HG03520 (cell line): Measurements from ENCODE around the gene FCMR.

ENCODE experiments used
- ATAC-seq: cut with Tn5 transposase; IDR thresholded peaks from one replicate; pipeline ENCODE4 v1.9.1; 2021; ENCODE audit warnings: mild to moderate bottlenecking, moderate library complexity; ENCODE audit not compliant: unreplicated experiment

Gene FCMR

DNA sequence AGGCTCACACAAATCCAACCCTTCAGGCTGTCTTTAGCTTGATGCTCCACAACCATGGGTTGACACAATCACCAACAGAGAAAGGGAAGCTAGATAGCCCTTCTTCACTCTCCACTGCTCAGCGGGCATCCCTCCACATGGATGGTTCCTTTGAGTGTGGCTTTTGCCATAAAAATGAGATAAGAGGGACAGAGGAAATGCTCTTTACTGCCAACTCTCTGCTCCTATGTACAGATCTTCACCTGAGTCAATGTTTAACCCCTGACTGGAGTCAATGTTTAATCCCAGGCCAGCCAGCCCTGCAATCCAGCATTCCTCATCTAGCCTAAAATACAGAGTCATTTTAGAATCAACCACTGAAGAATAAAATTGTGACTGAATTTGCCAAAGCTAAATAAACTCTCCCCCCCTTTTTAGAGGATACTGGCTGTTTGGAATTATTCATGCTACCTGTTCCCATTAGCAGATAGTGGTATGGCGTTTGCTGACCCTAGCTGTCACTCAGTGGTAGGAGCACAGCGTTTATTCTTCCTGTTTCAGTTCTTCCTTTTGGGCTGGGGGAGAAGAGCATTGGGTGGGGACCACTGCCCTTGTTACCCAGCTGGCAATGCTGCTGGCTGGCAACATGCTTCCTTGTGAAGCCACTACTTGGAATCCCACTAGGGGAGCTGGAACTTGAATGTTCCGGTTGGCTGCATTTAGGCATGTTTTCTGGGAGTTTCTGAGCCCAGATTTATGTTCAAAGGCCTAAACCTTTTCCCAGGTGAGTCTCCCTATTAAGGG lies 29.8 kb upstream of the FCMR start:
- no peak for ATAC-seq

DNA sequence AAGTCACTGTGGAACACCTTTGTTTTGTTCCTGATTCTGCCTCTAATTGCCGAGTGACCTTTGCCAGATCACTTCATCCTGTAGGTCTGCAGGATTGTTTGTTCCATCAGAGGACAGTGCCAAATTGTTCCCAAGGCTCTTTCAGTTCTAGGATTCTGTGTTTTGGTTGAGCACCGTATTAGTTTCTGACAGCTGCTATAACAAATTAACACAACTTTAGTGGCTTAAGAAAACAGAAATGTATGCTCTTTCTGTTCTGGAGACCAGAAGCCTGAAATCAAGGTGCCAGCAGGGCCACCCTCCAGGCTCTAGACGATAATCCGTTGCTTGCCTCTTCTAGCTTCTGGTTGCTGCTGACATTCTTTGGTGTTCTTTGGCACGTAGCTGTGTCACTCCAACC lies 27.9 kb upstream of the FCMR start:
- ATAC-seq: no peak

DNA sequence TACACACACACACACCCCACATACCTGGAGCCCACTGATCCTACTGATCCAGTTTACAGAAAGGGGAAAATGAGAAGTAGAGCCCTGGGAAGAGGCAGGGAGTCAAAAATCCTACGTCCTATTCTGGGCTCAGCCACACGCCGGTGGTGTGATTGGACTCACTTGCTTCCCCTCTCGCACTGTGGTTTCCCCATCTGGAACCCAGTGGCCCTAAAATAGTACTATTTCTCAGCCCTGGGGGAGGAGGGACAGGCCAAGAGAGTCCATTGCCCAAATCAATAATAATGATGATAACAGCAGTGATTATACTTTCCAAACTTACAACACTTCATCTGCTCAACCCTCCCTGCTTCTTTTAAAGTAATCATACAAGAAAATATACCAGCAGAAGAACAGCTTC lies 27.5 kb upstream of the FCMR start:
- no peak for ATAC-seq

DNA sequence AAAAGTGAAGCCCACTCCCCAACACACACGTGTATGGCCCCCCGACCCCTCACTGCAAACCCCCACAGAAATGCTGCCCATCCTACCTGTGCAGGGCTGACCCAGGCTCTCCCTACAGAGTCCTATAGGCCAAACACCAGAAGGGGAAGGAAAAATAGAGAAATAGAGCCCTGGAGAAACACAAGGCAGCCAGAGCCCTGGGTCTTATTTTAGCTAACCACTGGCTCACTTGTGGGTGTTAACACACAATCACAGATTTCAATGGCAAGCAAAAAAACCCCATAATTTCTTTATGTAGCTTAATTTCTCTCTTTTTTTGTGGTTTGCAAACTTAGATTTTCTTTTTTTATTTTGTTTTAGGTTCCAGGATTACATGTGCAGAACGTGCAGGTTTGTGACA lies 25.5 kb upstream of the FCMR start:
- no peak for ATAC-seq

DNA sequence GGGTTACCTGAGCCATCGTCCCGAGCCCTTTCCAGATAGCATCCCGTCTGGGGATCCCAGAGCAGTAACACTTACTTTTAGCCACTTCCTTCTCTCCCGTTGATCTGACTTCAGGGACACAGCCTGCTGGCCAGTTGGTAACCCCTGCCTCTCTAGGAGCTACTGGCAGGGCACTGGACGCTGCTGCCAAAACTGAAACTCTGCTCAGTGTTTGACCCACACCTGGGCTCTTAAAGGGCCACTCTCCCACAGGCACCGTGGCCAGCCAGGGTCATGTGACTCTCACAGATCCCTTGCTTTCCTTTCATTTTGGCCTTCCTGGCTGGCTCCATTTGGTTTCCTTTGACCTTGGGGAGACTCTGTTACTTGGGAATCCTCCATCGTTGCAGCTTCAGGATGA lies 24.5 kb upstream of the FCMR start, which contains the start of gene PIGR:
TSS of gene PIGR (minus strand) at position 206 of the 400 bp plus-strand sequence. CDS start 5,935 bp downstream, outside the sequence.
- ATAC-seq: no peak

DNA sequence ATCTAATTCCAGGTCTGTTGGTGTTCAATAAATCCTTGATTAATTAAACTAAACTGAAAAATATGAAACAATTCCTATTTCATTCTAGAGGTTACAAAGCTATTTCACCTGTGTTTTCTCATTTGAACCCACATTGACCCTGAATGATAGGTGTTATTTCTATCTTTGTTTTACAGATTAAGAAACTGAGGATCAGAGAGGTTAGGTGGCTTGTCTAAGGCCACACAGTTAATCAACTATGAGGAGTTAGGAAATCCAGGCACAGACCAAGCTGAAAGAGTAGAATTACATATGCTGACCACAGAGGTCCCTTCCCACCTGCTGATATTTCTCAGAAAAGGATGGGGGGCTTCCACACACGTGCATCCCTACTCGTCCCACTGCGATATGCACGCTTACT lies 24.0 kb upstream of the FCMR start:
- no peak for ATAC-seq

DNA sequence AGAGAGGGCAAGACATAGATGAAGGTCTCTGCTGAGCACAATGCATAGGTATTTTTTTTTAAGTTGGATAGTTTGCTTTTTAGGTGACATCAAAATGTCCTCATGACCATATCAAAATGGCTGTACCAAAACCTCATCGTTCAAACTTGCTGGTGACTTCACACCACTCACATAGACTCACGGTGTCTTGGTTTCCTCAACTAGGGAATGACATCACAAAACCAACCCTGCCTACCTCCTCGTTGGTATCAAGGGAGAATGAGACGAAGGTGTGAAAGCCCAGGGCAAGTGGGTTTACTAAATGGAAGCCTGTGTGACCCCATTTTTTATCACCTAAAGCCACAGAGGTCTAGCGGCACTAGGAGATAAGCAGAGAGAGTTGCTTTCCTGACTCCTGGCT lies 23.0 kb upstream of the FCMR start:
- no peak for ATAC-seq

DNA sequence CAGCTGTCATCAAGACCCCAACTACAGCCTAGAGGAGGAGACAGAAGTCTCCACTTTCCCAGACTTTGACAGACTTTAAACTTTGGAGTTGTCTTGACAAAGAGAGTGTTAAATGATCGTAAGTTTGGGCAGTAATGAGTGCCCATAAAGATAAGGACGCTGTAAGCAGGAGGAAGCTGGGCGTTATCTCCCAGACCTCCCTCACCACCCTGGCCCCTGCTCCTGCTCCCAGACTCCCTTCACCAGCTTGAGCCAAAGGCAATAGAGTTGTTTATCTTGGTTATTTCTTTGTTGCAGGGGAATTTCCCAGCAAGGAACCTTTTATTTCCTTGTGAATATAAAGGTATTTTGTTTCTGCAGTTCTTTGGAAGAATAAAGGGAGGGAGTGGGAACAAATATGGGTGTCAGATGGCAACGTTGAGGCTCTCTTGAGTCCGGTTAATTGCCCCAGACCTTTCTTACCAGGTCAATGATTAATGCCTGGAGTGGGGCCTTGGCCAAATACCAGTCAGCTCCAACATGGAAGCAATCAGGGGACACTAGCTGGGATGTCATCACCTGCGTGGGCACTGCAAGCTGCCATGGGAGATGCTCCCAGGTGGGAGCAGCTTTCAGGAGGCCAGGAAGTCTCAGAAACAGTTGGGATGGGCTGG lies 20.2 kb upstream of the FCMR start:
- no peak for ATAC-seq

DNA sequence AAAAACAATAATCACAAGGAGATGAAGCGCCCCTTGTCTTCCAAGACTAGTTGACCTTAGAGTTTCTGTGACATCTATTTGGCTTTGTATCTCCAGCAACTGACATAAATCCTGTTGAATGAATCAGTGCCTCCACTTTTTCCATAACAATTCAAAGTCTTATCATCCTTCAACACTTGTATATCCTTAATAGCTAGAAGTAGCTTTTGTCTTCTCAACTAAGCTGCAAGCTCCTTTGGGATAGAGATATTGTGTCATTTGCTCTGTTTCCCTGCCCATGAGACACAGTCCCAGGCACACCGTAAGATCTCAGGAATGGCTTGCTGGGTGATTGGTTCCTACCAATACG lies 18.8 kb upstream of the FCMR start:
- no peak for ATAC-seq

DNA sequence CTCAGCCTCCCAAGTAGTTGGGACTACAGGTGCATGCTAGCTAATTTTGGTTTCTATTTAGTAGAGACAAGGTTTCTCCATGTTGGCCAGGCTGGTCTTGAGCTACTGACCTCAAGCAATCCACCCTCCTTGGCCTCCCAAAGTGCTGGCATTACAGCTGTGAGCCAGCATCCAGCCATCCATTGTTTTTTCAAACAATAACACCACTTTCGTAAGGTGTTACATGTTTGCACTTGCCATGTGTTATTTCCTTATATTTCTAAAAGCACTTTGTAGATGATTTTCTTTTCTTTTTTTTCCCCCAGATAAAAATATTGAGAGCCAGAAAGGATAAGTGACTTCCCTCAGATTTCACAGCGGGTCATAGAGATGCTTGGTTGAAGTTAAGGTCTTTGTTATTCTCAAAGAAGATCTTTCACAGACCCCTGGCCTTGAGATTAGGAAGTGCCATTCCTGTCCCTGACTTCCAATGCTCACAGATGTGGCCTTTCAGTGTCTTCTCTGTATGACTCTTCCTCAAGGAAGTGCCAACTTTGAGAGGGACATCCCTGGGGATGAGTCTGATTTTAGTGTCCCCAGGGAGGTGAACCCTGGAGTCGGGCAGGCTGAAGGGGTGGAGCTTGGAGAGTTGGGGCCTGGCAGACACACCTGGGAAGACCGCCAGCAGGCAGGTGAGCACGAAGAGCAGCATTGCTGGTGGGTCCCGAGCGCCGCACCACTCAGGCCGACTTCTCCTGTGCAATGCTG lies 18.3 kb upstream of the FCMR start:
- no peak for ATAC-seq

DNA sequence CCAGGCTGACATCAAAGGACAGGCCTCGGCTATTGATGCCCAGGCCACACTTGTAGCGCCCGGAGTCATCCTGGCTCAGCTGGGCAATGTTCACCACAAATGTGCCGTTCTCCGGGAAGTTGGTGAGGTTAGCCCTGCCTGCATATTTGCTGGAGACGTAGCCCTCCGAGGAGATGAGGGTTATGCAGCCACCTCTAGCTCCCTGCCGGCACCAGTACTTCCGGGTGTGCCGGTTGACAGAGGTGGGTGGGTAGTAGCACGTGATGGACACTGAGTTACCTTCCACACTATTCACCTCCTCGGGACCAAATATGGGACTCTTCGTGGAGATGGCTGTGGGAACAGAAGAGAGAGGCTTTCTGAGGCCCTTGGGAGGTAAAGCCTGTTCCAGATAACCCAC lies 17.4 kb upstream of the FCMR start:
- ATAC-seq: no peak

DNA sequence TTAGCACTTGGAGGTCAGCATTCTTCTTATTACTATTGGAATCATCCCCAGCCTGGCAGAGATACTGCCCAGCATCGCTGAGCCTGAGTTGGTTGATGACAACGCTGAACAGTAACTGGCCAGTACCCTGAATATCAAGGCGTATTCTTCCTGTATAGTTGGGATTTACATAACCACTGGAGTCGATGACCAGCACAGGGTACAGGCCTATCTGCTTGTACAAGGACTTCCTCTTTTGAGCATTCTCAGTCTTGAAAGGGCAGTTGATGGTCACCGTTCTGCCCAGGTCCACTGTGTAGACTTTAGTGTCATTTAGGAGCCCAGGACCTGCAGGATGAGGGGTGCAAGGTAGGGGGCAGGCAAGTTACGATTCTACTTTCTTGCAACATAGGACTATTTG lies 15.7 kb upstream of the FCMR start:
- ATAC-seq: no peak

DNA sequence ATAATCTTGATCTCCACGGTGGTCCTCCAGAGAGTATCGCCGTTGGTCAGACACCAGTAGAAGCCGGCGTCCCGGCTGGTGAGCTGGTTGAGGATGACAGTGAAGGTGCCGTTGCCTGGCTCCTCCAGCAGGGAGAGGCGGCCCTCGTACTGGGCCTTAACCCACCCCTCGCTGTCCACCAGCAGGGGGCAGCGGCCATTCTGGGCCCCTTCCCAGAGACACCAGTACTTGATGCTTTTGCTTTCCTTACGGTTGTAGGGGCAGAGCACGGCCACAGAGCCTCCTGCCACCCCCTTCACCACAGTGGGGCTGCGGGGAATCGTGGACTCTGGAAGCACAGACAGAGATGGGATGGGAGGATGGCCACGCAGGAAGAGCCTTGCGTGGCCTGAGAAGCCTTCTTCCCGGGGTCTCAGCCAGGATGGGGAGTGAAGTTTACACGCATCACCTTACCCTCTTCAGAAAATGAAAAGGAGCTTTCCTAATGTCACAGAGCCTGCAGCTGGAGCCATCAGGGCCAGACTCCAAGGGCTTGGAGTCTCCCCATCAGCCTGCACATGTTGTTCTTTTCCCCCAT lies 13.8 kb upstream of the FCMR start:
- no peak for ATAC-seq

DNA sequence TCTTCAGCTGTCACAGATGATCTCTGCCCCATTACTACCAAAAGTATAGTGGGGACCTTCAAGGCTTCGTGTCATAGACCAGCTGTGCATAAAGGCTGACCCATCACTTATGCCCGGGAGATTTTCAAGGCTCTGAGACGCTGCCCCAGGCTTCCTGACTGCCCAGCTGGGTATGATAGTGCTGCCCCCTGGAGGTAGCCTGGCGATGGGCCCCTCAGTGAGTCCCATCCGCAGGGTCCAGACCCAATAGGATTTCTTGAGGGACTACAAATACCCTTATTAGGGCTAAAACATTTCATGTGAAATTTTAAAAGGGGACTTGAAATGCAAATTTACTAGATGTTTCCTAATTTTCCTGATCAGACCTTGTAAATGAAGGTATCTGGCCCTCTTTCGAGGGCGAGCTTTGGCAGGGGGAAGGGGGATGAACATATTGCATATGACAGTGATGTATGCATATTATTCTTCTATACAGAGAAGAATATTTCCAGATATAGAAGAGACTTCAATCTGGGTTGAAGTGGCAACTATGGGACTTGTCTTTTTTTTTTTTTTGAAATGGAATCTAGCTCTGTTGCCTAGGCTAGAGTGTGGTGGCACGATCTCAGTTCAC lies 11.7 kb upstream of the FCMR start:
- no peak for ATAC-seq

DNA sequence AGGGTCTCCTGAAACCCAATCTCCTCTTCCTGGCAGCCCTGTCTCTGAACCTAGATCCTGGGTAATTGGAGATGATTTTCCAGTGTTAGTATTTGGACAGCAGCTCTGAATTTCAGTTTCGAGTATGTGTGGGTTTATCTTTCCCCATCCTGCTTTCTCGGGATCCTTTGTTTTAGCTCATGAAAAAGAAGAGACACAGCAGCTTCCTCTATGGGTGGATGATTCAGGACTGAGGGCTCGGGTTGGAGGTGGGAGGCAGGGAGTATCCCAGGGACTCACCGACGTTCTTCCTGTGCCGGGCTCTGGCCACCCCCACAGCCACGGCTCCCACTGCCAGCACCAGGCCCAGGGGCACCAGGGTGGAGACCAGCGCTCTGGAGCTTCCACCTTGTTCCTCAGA lies 10.4 kb upstream of the FCMR start:
- ATAC-seq: no peak

DNA sequence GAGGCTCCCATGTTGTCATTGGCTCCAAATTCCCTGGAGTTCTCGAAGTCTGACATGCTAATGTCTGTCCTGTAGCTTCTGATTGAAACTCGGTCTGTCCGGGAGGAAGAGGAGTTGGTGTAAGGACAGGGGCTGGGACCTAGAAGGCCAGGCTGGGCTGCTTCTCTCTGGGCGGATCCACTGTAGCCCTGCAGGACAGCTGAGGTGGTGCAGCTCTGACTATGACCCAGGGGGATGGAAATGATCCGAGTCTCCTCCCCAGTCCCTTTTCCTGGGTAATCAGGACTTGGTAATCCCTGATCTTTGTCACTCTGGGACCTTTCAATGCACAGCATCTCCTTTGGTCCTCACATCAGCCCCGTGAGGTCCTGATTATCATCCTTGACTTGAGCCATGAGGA lies 10.0 kb upstream of the FCMR start:
- no peak for ATAC-seq

DNA sequence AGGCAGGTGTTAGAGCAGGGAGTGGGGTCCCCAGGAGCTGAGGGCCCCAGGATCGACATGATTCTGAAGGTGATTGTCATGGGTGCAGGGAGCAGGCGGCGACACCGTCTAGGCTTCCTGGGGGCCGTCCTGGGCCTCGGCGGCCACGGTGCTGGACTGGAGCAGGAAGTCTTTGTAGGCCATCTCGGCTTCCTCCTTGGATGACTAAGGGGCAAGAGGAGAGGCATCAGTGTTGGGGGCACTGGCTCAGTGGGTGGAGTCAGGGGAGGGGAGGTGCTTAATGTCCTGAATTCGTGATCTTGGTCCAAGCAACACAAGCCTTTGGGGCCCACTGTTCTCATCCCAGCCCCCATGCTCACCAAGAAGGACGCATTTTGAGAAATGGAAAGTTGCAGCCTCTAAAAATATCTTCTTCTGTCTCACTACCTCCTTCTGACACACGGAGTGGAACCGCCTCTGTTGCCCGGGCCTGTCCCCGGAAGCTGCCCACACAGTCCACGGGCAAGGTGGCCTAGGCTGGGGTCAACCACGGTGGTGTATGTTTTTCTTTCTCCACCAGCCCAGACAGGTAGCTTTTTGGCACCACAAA lies 8.6 kb upstream of the FCMR start:
- peak; percentile 54 for ATAC-seq

DNA sequence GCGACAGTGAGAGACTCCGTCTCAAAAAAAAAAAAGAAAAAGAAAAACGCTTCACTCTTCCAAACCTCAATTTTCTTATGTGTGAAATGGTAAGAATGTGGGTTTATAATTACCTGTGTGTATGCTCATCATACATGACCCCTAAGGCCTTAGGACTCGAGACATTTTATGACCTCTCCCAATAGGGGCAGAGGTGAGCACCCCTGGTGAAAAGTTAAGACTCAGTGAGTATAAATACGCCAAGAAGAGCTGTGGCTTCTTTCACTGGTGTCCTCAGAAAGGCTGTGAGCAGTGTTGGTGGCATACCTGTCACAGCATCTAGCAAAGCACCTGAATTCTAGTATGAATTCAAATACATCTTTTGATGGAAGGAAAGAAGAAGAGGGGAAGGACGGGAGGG lies 7.8 kb upstream of the FCMR start:
- ATAC-seq: no peak

DNA sequence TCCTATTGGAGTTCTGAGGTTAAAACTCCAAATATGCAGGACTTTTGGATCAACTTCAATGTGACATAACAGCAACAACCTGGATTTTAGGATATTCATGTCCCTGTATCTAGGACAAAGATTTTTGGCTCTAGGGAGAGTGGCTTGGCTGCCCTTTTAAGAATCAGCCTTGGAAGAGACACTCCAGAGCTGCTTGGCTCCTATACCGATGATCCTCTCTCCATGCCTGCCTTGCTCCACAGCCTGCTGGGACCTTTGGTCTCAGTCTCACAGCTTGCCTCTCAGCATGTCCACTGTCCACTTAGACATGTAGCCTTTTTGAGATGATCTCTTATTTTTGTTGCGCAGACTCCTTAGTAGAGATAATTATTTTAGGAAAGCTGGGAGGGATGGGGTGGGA lies 4.5 kb upstream of the FCMR start:
- no peak for ATAC-seq

DNA sequence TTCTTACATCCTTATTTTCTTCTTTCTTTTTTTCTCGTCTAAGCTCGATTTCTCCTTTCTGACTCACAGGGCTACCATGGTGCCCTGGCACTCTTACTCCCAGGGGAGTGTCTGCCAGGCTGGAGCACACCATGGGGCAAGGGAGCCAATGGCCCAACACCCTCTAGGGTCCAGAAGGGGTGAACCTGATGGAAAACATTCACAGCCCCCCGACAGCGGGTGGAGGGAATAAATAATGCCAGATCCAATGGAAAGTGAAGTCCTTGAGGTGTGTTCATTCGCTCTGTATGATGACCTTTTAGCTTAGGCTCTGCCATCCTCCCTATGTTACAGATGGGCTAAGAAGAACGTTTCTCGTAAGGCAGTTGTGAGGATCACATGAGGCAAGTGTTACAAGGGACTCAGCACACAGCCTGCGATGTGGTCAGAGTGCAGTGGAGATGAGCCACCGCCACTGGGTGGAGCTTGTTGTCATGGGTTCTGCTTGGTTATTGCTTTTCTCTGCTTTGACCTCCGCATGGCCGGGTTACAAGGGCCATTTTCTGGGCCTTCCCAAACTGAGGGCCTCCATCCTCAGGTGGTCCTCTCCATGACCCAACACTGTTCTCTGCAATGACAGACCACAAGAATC lies 3.5 kb upstream of the FCMR start:
- peak; percentile 57 for ATAC-seq
